Hematopoietic multipotent progenitor cell treated with erythropoietin and hydrocortisone succinate and interleukin-3 and kit ligand, for 8 days (in vitro differentiated cells): ENCODE measurements around the gene PCDH15.

ENCODE experiments used
- DNase-seq: peaks from one replicate; pipeline ENCODE4 v3.0.0-alpha.2; 2015

Gene PCDH15

DNA sequence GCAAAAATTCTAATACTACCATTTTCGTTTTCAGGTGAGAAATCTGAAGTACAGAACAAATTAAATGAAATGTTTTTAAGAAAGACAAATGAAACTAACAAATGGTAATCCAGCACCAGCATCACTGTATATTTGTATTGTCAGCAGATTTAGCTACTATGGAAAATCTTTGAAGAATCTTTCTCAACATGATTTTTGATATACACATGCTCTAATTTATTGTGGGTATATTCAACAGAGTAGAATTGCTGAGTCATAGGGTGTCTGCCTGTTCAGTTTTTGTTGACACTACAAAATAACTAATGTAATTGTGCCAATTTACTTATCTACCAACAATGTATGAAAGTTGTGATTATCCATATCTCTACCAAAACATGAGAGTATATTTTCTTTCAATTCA lies 437.6 kb downstream of the PCDH15 start:
- no peak for DNase-seq

DNA sequence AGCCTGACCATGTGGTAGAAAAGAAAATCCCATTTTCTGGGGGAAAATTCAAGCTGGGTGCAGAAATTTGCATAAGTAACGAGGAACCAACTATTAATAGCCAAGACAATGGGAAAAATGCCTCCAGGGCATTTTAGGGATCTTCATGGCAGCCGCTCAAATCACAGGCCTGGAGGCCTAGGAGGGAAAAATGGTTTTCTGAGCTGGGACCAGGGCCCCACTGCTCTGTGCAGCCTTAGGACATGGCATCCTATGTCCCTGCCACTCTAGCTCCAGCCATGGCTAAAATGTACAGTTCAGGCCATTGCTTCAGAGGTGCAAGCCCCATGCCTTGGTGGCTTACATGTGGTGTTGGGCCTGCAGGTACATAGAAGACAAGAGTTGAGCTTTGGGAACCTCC lies 459.0 kb downstream of the PCDH15 start:
- DNase-seq = no peak

DNA sequence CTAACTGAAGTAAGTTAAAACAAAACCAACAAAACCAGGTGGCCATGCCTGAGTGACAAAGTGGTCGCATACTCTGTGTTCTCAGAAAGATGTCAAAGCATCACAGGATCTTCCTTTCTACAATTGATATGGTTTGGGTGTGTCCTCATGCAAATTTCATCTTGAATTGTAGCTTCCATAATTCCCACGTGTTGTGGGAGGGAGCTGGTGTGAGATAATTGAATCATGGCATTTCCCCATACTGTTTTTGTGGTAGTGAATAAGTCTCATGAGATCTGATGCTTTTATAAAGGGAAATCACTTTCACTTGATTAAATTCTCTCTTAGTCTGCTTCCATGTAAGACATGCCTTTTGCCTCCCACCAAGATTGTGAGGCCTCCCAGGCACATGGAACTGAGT lies 465.7 kb downstream of the PCDH15 start:
- DNase-seq = no peak

DNA sequence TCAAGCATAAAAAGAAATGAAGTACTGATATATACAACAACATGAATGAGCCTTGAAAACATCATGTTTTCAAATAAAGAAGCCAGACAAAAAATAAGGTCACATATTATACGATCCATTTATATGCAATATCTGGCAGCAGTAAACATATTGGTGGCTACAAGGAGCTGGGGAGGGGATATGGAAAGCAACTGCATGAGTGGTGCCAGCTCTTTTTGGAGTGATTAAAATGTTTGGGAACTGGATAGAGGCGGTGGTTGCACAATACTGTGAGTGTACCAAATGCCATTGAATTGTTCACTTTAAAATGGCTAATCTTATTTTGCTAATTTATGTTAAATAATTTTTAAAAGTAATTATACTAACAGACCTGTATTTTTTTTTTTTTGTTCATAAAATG lies 481.7 kb downstream of the PCDH15 start:
- no peak for DNase-seq

DNA sequence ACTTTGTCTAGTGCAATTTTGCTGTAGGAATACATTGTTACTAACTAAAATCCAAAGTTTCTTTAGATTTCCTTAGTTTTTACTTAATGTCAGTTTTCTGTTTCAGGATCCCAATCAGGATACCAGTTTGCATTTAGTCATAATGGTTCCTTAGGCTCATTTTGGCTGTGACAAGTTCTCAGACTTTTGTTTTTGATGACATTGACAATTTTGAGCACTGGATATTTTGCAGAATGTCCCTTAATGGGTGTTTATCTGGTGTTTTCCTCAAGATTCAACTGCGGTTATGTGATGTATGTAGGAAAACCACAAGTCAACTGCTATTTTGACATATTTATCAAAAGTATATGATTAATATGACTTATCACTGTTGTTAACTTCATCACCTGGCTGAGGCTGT lies 482.6 kb downstream of the PCDH15 start:
- no peak for DNase-seq

DNA sequence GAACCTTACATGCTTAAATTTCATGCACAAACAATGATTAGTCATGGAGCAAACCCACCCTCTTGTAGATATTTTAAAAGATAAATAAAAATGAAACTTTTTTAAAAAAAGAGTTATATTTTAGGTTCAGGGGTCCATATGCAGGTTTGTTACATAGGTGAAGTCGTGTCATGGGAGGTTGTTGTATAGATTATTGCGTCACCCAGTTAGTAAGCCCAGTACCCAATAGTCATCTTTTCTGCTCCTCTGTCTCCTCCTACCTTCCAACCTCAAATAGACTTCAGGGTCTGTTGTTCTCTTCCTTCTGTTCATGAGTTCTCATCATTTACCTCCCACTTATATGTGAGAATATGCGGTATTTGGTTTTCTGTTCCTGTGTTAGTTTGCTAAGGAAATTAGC lies 486.6 kb downstream of the PCDH15 start:
- no peak for DNase-seq

DNA sequence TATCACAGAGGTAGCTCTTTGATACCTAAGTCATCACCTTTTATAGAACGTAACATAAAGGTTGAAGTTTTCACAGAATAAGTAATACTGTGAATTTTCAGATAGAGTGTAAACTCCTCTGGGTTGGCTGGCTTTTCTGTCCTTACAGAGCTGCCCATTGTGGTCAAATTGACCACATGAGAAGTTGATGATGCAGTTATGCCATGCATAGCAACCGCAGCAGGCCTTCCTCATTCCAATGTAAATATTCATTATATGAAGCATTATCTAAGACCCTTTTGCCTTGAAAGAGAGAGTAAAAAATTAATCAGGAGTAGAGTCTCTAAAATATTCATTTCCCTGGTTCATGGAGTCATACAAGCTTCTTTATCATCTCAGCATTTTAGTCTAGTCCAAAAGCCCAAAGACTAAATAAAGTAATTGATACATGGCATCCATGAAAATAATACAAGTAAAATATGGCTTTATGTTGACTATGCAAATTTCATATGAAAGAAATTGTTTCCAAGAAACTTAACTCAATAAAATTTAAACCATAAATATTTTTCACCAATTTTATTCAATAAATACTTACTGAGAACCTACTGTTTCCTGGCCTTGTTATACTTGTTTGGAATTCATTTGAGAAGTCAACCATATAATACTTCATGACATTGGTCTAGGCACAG lies 516.4 kb downstream of the PCDH15 start:
- DNase-seq = no peak

DNA sequence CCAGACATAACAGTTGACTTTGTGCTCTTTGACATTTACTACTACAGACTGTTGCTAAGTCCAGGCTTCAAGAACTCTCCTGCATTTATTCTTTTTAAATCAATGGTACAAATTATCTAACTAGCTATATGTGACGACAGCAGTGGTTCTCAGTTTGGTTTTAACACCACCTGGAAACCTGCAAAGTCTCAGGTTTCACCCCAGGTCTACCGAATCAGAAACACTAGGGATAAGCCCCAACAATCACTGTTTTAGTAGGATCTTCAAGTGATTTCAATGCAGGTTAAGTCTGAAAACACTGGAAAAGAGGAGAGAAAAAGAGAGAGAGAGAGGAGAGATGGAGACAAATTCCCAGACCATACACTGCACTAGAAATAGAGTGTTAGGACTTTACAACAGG lies 519.0 kb downstream of the PCDH15 start:
- DNase-seq = no peak

DNA sequence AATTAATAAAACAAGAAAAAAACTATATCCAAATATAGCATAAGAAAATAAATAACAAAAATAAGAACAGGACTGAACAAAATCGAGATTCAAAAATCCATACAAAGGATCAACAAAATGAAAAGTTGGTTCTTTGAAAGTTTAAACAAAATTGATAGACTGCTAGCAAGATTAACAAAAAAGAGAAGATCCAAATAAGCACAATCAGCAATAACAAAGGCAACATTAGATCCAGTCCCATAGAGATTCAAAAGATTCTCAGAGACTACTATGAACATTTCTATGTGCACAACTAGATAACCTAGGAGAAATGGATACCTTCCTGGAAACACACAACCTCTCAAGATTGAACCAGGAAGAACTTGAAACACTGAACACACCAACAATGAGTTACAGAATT lies 534.6 kb downstream of the PCDH15 start:
- no peak for DNase-seq

DNA sequence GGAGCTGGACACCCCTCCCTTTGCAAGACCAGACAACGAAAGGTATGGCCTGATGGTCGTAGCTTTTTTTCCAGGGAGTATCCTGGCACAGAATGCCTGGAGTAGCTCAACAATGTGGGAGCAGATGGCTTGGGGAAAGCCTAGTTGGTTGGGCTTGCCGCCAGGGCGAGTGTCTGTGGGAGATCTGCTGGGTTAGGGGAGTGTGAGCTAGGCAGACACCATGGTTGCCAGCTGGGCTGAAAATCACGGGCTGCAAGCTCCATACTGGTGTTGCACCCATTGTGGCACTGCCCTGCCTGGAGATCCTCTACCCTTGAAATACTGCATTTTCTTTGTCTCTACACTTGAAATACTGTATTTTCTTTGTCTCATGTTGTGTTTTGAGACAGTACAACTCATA lies 538.3 kb downstream of the PCDH15 start:
- no peak for DNase-seq

DNA sequence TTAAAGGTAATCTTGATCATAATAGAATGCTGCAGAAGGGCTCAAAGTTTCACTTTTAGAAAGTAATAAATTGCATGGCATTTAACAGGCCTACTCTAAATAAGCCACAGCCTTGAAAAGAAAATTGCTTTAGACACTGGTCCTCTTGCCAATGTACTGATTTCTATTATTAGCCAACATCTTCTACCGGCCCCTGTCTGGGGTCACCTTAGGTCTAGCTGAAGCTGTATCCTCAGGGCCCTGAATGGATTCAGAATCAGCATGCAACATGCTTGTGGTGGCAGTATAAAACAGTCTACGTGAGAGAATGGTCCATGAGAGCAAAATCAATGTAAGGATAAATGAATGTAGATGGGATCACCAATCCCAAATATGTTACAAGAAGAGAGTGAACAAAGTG lies 541.9 kb downstream of the PCDH15 start:
- DNase-seq = no peak

DNA sequence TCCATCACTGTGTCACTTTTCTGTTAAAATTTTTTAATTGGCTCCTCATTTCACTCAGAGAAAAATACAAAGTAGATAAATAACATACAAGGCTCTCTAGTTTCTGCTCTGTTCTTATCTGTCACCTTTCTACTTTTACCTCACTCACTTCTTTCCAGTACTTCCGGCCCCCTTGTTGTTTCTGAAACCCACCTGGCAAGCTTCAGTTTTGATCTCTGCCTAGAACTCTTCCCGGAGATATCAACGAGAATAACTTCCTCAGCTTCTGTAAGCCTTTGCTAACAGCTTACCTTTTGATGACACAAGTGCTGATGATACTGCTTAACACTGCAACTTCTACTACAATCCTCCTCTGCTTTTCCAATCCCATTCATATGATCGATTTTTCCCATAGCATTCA lies 566.2 kb downstream of the PCDH15 start:
- no peak for DNase-seq

DNA sequence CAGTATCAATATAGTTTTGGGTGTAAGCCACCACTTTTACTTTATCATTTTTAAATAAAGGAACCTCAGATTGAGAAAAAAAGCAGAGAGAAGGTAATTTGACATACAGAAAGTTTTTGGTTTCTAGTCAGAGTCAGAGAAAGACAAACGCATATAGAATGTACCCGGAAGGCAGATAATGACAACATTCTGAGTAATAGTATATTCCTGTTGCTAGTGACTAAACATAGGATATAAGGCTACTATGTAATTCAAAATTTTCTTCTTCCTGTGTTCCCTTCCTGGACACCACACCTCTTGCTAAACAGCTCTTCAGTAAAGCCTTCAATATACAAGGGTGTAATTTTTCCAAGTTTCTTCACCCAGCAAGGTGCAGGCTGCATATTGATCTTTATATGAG lies 597.6 kb downstream of the PCDH15 start:
- DNase-seq = no peak

DNA sequence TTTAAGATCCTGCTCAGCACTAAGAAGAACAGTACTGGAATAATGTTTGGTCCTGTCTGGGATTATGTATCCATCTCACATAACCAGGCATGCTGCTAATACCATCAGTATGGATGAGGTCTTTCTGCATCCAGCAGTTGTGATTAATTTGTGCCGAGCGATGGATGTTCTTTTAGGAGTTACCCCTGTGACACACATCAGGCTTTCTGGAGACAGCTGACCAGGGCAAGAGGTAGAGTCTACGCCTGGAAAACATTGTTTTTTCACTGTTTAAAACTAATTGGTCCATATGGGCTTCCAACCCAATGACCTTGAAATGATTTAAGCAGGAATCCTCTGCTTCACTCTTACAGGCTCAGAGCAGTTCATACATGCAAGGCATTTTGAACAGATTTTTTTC lies 603.0 kb downstream of the PCDH15 start:
- DNase-seq = no peak

DNA sequence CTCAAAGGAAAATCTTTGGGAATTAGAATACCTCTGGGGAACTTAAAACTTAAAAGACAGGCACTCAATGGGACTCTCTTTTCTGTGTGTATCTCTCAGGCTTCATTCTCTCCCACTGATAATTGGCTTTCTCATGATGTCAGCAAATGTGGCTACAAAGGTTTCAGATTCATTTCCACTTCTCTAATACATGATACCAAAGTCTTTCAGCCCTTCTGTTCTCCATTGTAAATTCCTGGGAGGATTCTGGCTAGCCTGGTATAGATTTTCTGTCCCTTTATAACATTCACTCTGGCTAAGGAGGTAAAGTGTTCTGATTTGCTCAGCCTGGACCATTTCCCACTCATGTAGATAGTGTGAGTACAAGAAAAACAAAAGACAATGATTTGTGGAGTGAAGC lies 606.2 kb downstream of the PCDH15 start:
- no peak for DNase-seq

DNA sequence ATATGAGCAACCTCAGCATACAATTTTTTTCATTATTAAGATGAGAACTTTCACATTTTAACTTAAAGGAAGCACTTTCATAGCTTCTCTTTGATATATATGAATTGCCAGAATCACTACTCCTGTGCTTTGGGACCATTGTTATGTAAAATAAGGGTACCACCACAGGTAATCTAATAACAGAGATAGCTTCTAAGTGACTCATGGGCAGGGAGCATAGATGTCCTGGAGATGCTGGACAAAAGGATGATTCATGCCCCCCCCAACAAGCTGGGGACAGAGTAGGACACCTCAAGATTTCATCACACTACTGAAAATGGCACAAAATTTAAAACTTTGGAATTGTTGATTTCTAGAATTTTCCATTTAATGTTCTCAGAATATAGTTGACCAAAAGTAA lies 641.1 kb downstream of the PCDH15 start:
- DNase-seq = no peak

DNA sequence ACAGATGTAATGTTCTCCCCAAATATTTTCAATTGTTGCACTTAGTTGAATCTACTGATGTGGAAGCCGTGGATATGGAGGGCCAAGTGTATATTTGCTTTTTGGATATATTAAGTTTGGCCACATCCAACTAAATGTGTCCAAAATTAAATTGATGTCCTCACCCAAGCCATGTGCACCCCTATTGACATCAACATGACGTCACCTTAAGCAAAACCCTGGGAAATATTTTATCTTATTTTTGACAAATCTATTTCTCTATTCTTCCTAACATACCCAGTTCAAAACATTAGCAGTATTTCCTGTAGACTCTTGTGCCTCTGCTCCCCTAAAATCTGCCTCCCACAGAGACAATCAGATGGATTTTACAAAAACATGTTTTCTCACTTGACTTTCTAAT lies 652.5 kb downstream of the PCDH15 start:
- DNase-seq = no peak

DNA sequence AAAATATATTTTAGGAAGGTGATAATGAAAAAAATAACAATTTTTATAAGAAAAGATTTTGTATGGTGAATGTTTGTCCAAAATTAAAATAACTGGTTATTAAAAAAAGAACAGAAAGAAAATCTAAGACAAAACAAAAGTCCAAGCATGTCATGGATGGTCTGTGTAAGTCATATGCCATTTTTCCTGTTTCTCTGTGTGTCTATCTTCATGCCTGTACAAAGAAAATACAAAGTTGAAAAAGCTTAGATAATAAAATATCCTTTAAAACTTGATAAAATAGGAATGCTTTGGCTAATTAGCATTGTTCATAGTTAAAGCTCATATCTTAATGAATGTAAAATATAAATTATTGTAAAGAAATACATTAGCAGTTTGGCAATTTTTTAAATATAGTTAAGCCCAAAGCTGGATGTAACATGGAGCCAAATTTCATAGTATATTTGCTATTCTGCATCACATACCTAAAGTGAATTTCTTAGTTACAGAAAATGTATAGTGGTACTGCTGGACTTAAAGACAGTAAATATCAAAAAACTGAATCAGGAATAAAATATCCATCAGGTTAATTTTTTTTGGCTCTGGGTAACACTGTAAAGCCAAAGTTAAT lies 661.1 kb downstream of the PCDH15 start:
- DNase-seq = no peak

DNA sequence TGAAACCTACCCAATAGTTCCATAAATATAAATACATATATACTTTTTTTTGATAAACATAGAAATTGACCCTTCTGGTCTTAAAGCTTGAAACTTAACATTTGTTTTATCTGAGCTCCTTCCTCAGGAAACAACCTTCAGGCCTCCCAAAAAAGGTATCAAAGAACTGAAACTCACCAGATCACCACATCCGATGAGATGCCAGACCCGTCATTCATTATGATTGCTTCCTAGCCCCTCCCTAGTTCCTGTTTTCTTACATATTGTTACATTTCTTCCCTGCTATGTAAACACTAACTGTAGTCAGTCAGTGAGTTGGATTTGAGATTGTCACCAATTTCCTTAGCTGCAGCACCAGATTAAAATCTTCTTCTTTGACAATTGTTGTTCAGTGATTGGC lies 663.6 kb downstream of the PCDH15 start:
- DNase-seq = no peak

DNA sequence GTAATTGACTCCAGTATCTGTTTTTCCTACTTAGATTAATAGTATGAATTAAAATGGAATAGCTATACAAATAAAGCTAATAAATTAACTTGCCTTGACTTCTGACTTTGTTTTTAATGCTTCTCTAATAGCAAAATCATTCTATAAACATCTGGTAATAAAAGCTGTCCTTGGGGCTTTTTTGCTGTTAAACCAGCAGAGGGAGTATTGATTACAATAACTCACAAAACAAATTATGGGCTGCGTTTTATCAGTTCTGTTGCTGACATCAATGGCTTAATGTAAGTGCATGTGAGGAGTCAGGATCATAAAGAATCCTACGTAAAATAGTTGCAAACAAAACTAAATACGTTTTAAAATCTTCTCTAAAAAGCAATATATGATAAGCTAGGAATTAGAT lies 667.8 kb downstream of the PCDH15 start:
- DNase-seq = no peak

DNA sequence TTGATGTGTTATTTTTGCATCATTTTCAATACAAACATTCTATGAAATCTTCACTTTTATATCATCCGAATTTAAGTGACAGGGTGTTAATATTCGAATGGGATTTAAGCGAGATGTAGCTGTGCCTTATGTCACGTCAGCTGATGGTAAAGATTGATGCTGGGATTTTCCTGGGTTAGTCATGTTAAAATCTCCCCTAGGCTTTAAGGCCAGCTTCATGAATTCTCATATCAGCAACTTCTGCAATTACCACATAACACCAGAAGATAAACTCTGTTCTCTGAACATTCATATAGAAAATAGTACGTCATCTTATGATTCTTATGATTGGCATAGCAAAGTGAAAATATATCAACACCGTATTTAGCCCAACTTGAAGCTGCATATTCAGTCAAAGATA lies 669.2 kb downstream of the PCDH15 start:
- DNase-seq = no peak

DNA sequence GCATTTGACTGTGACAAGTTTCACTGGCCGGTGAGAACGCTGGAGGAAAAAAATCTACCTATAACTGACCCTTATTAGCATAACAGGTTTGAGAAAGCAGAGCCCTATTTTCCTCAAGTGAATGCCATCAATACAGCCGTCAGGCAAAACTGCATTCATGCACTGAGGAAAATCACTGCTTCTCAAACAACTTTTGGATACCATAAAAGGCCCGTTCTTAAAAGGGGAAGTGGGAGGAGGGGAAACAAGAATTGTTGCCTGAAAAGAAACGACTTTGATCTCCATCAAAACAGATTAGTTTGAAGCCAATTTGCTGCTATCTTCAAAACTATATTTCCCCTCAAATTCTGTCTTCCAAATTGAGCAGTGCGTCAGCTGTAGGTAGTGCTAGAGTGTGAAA lies 670.6 kb downstream of the PCDH15 start:
- no peak for DNase-seq

DNA sequence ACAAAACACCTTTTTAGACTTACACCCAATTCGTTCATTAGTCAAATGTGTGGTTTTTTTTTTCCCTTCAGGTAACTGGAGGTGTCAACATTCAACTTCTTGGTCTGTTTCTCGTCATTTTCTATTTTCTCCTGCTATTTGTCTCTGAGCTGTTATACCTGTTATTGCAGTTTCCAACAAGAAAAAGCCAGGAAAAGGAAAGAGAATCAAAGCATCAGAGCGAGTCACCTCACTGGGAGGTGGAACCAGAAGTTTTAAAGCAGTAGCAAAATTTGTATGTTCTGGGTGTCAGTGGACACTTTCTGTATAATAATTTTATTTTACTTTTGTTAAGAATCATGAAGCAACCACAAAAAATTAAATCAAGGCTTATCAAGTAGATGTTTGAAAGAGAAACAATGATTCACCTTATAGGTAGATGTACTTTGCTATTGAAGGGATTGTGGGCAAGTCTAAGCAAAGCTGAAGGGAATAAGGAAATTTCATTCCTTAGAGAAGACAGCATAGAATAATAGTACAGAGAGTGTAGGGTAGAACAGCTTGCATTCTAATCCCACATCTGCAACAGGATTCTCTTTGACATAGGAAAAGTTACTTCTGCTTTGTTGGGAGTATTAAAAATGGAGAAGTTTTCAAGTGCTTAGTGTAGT lies 675.8 kb downstream of the PCDH15 start:
- DNase-seq = no peak

DNA sequence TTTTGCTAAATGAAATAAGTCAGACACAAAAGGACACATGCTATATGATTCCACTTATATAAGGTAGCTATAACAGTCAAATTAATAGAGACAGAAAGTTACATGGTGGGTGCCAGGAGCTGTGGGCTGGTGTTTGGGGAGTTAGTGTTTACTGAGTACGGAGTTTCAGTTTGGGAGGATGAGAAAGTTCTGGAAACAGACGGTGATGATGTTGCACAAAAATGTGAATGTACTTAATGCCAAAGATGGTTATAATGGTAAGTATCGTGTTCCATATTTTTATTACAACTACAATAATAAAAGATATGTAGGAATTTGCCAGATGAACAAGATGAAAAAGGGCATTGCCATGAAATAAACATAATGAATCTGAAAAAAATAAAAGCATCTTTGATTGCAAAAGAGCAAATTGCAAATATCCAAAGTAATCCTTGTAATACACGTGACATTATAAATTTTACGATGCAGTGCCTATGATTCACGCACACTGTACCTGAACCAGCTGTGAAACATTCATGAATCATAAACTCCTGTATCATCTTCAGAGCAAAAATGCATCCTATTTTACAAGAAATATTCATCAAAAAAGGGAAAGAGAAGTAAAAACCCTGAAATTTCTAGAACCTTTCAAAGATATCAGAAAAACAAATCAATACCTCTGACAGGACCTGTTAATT lies 676.7 kb downstream of the PCDH15 start:
- DNase-seq = no peak
